ENCODE results near the gene ZCCHC24.

Gene ZCCHC24

DNA sequence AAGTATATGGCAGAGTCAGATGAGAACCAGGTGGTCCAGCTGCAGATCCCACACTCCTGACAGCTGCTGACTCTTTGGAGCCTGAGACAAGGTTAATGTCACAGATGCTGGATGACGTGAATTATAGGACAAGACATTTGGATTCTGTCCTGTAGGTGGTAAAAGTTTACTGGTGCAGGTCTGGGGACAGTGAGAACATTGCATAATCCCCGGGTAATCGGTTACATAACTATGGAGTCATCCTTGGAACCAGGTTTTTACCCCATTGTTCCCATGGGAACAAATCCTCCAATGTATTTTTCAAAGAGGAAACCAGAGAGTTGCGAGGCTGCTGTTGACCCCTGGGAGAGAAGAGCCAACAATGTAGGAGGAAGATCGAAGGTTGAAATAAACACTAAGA, 27.5 kb upstream of the ZCCHC24 start:
- H3K4me3 ChIP-seq (ENCODE audit: low read depth, low read length): no peak overlapping the region
- TF ChIP-seq, protein P1, sequence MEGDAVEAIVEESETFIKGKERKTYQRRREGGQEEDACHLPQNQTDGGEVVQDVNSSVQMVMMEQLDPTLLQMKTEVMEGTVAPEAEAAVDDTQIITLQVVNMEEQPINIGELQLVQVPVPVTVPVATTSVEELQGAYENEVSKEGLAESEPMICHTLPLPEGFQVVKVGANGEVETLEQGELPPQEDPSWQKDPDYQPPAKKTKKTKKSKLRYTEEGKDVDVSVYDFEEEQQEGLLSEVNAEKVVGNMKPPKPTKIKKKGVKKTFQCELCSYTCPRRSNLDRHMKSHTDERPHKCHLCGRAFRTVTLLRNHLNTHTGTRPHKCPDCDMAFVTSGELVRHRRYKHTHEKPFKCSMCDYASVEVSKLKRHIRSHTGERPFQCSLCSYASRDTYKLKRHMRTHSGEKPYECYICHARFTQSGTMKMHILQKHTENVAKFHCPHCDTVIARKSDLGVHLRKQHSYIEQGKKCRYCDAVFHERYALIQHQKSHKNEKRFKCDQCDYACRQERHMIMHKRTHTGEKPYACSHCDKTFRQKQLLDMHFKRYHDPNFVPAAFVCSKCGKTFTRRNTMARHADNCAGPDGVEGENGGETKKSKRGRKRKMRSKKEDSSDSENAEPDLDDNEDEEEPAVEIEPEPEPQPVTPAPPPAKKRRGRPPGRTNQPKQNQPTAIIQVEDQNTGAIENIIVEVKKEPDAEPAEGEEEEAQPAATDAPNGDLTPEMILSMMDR (IDR thresholded peaks at IDR 0.05; ENCODE audit: low read depth, low read length): no peak

DNA sequence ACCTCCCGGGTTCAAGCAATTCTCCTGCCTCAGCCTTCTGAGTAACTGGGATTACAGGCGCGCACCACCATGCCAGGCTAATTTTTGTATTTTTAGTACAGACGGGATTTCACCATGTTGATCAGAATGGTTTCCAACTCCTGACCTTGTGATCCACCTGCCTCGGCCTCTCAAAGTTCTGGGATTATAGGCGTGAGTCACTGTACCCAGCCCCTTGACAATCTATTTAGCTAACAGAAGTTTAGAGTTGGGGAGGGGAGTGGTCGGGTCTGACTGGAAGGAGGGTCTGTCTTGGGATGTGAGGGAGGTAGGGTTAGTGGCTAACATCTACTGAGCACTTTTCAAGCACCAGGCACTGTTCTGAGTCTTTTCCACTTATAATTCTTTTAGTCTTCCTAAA, 27.0 kb upstream of the ZCCHC24 start:
- no peak overlapping the region for H3K4me3 ChIP-seq (ENCODE audit: low read depth, low read length)
- TF ChIP-seq, protein P1 (IDR thresholded peaks at IDR 0.05; ENCODE audit: low read depth, low read length): no peak

DNA sequence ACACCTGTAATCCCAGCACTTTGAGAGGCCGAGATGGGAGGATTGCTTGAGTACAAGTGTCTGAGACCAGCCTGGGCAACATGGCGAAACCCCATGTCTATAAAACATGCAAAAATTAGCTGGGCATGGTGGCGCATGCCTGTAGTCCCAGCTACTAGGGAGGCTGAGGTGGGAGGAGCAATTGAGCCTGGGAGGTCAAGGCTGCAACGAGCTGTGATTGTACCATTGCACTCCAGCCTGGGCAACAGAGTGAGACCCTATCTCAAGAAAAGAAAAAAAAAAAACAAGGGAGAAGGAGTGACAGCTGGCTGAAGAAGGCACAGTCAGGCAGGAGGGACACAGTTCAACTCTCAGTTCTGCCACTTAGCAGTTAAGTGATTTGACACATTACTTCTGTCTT, 26.4 kb upstream of the ZCCHC24 start:
- H3K4me3 ChIP-seq (ENCODE audit: low read depth, low read length): no peak overlapping the region
- TF ChIP-seq, protein P1 (IDR thresholded peaks at IDR 0.05; ENCODE audit: low read depth, low read length): no peak

DNA sequence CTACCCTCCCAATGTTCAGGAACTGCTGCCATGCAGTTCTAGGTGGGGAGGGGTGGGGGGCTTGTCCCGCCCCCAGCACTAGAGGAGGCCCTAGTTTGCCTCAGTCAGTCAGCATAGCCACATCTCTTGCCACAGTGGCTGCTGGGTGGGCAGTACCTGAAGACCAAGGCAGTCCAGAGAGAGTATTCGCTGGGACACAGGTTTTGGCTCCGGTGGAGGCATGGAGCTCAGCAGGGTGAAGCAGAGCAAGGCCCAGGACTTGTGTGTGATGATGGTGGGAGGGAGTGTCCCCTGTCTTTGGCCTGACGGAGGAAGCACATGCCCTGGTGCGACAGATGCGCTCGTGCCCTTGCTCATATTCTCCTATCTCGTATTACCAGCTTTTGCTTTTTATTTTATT, 24.7 kb upstream of the ZCCHC24 start:
- TF ChIP-seq, protein P1 (IDR thresholded peaks at IDR 0.05; ENCODE audit: low read depth, low read length): no peak
- no peak overlapping the region for H3K4me3 ChIP-seq (ENCODE audit: low read depth, low read length)

DNA sequence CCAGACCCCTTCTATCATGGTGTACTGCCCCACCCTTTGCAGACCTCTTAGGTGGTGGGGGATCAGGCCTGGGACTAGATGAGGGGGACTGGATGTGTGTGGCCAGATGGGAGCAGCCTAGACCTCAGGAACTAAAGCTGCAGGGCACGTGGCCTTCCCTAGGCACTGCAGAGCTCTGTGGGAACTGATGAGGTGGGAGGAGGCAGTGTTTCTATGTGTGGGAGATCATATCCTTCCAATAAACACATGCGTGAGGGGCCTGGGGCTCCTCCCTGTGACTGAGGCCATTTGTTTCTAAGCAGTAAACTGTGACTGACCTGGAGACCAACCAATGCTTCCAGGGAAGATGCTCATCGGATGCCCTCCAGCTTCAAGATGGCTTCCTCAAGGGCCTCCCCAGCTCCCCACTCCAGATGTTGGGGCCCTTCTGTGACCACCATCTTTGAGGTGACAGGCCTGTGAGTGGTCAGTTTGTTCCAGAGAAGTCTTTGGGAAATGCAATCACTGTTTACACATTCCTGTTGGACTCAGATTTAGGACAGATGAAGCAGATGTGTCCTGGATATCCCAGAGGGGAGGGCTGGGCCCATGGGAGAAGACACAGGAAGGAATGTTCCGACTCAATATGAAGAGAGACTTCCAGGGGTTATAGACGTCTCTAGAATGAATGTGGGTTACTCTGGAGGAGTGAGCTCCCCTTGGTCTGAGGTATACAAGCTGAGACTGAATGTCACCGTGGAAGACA, 23.6 kb upstream of the ZCCHC24 start:
- TF ChIP-seq, protein P1 (IDR thresholded peaks at IDR 0.05; ENCODE audit: low read depth, low read length): no peak
- no peak overlapping the region for H3K4me3 ChIP-seq (ENCODE audit: low read depth, low read length)

DNA sequence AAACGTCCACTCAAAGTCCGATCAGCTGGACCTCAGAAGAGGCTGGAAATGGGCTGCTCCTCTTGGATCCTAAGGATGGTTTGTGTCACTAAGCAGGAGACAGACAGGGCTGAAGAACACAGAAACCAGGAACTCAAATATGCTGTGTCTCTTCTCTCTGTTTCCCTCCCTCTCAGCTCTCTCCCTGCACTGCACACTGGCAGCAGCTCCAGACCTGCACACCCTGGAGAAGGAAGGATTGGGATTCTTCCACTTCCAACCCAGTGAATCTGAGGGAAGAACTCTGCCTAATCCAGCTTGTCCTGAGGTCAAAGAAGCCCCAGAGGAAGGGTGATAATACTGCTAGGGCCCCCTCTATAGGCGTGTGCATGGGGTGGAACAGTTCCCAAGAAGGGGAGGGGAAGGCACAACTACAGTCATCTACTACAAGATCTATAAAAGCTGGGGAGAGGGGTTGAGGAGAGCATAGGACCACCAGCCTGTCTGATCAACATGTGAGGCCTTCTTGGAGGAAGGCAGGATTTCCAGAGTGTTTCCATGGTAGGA, 22.7 kb upstream of the ZCCHC24 start:
- TF ChIP-seq, protein P1 (IDR thresholded peaks at IDR 0.05; ENCODE audit: low read depth, low read length): no peak
- H3K4me3 ChIP-seq (ENCODE audit: low read depth, low read length): no peak overlapping the region

DNA sequence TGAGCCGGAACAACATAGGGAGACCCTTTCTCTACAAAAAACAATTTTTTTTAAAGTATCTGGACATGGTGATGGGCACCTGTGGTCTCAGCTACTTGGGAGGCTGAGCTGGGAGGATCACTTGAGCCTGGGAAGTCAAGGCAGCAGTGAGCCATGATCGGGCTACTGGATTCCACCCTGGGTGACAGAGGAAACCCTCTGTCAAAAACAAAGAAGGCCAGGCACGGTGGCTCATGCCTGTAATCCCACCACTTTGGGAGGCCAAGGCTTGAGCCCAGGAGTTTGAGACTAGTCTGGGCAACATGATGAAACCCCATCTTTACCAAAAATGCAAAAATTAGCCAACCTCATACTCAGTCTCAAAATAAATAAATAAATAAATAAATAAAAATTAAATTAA, 19.9 kb upstream of the ZCCHC24 start:
- TF ChIP-seq, protein P1 (IDR thresholded peaks at IDR 0.05; ENCODE audit: low read depth, low read length): no peak
- H3K4me3 ChIP-seq (ENCODE audit: low read depth, low read length): no peak overlapping the region

Data from WI38 (cell line).